Measurements from ENCODE around the gene PRRC1.

PRRC1 gene

GRCh38 chr5:127582773-127583370, 65.4 kb downstream of the PRRC1 start:
- DNase-seq = no peak

- DNase-seq = no peak
Observed at GRCh38 chr5:127583866-127584265, 66.4 kb downstream of the PRRC1 start.

- DNase-seq = no peak
Observed at GRCh38 chr5:127585661-127586060, 68.2 kb downstream of the PRRC1 start.

GRCh38 chr5:127586066-127586770, 68.8 kb downstream of the PRRC1 start:
- DNase-seq = no peak

- DNase-seq = no peak
Observed at GRCh38 chr5:127586811-127587210, 69.4 kb downstream of the PRRC1 start.

- no peak for DNase-seq
Observed at GRCh38 chr5:127587246-127587917, 69.9 kb downstream of the PRRC1 start.

GRCh38 chr5:127588368-127588767, 70.9 kb downstream of the PRRC1 start:
- no peak for DNase-seq

- DNase-seq = no peak
Observed at GRCh38 chr5:127589309-127590030, 72.0 kb downstream of the PRRC1 start.

- DNase-seq = no peak
Observed at GRCh38 chr5:127590156-127590722, 72.8 kb downstream of the PRRC1 start.

GRCh38 chr5:127595484-127596368, 78.3 kb downstream of the PRRC1 start:
- no peak for DNase-seq

- no peak for DNase-seq
Observed at GRCh38 chr5:127596501-127596900, 79.1 kb downstream of the PRRC1 start.

- no peak for DNase-seq
Observed at GRCh38 chr5:127599320-127599719, 81.9 kb downstream of the PRRC1 start.

GRCh38 chr5:127599847-127600246, 82.4 kb downstream of the PRRC1 start:
- no peak for DNase-seq

GRCh38 chr5:127601111-127601510, 83.7 kb downstream of the PRRC1 start:
- no peak for DNase-seq

- no peak for DNase-seq
Observed at GRCh38 chr5:127601601-127602000, 84.2 kb downstream of the PRRC1 start.

GRCh38 chr5:127602481-127602880, 85.0 kb downstream of the PRRC1 start:
- no peak for DNase-seq

GRCh38 chr5:127602896-127603844, 85.7 kb downstream of the PRRC1 start:
- no peak for DNase-seq
